Keratinocyte (primary cell): Measurements from ENCODE around the gene PLEKHB2. TPM values are rescaled to one million over a fixed set of nuclear protein-coding genes. Genes with fewer than 3 reads are reported as not detected.

Experiments
- DNase-seq: peaks from one replicate; pipeline ENCODE4 v3.0.0-alpha.2; 2011; ENCODE audit warnings: low read depth, missing footprints, low spot score
- FAIRE-seq: peaks from 2 replicates; lab custom pipeline; 2011; peaks lifted over from hg19 to GRCh38; lab: Jason Lieb, UNC
- H2AFZ ChIP-seq: 2 replicates; pipeline ENCODE4 v1.6.0; 2012; ENCODE audit warnings: low read length, control low read depth, inconsistent platforms; ENCODE audit not compliant: control insufficient read depth
- H3K27ac ChIP-seq: 2 replicates; pipeline ENCODE4 v1.5.1; 2011; ENCODE audit warnings: low read length; ENCODE audit not compliant: control insufficient read depth, insufficient read depth
- H3K27me3 ChIP-seq: 3 replicates; pipeline ENCODE4 v1.6.0; 2011; ENCODE audit warnings: low read length; ENCODE audit not compliant: control insufficient read depth, insufficient read depth; ENCODE audit errors: extremely low read depth
- H3K36me3 ChIP-seq, 2 experiments: 2 replicates in 1 of 2; 3 replicates in 1 of 2; pipeline ENCODE4 v1.5.1; 2011; ENCODE audit warnings: low read length in 2 of 2, mild to moderate bottlenecking in 1 of 2; ENCODE audit not compliant: control insufficient read depth in 2 of 2, insufficient read depth in 2 of 2; ENCODE audit errors: extremely low read depth in 1 of 2
- H3K4me1 ChIP-seq: 3 replicates; pipeline ENCODE4 v1.5.1; 2011; ENCODE audit warnings: low read length; ENCODE audit not compliant: control insufficient read depth, insufficient read depth; ENCODE audit errors: extremely low read depth
- H3K4me2 ChIP-seq: 3 replicates; pipeline ENCODE4 v1.6.0; 2011; ENCODE audit warnings: low read depth, low read length; ENCODE audit not compliant: control insufficient read depth, insufficient read depth; ENCODE audit errors: extremely low read depth
- H3K4me3 ChIP-seq, 3 experiments: fragments of 200-600 bp in 1 of 3; sonication (generic) in 1 of 3; 2 replicates in 2 of 3; 3 replicates in 1 of 3; pipeline ENCODE4 v1.5.1; 2011 to 2016; ENCODE audit warnings: low read length in 3 of 3, mild to moderate bottlenecking in 3 of 3, control low read depth in 2 of 3, inconsistent platforms in 1 of 3, low read depth in 1 of 3, mixed read lengths in 1 of 3, mixed run types in 1 of 3, moderate library complexity in 1 of 3; ENCODE audit not compliant: control insufficient read depth in 2 of 3, insufficient read depth in 2 of 3; ENCODE audit errors: extremely low read depth in 1 of 3
- H3K79me2 ChIP-seq: 2 replicates; pipeline ENCODE4 v1.6.0; 2012; ENCODE audit warnings: low read length; ENCODE audit not compliant: control insufficient read depth, insufficient read depth
- H3K9ac ChIP-seq: 3 replicates; pipeline ENCODE4 v1.6.0; 2011; ENCODE audit warnings: low read length; ENCODE audit not compliant: control insufficient read depth, insufficient read depth; ENCODE audit errors: extremely low read depth
- H3K9me1 ChIP-seq: 3 replicates; pipeline ENCODE4 v1.6.0; 2011; ENCODE audit warnings: low read length; ENCODE audit not compliant: control insufficient read depth, insufficient read depth; ENCODE audit errors: extremely low read depth
- H3K9me3 ChIP-seq: 2 replicates; pipeline ENCODE4 v1.5.1; 2012; ENCODE audit warnings: low read depth, low read length; ENCODE audit not compliant: control insufficient read depth
- H4K20me1 ChIP-seq: 3 replicates; pipeline ENCODE4 v1.6.0; 2011; ENCODE audit warnings: low read length; ENCODE audit not compliant: control insufficient read depth, insufficient read depth; ENCODE audit errors: extremely low read depth
- CTCF ChIP-seq, 3 experiments: IDR thresholded peaks in 1 of 3; conservative IDR thresholded peaks in 1 of 3; optimal IDR thresholded peaks in 1 of 3; 2 replicates in 2 of 3; 3 replicates in 1 of 3; pipeline versions ENCODE3 to v1.5.1; 2011; ENCODE audit warnings: low read length in 3 of 3, mild to moderate bottlenecking in 3 of 3, moderate library complexity in 2 of 3, control low read depth in 1 of 3, inconsistent platforms in 1 of 3; ENCODE audit not compliant: insufficient read depth in 2 of 3; ENCODE audit errors: extremely low read depth in 1 of 3
- EZH2 ChIP-seq: IDR thresholded peaks from one replicate; pipeline ENCODE4 v1.6.1; 2012; ENCODE audit warnings: inconsistent platforms, mild to moderate bottlenecking, low read length, moderate library complexity
- dilution Hi-C: fragments of 300-500 bp; cut with MboI; formaldehyde crosslinking; loops from one replicate; pipeline ENCODE4 v1.7.0; 2020; ENCODE audit warnings: low sequenced_read_pairs; ENCODE audit not compliant: extremely low pct_ligation_motif_present
- polyA plus RNA-seq, 5 experiments: library from polyadenylated mRNA; depleted of rRNA in 3 of 5; stranded (reverse) in 3 of 5; stranded (forward) in 1 of 5; unstranded in 1 of 5; fragments of >200 nt; gene quantifications; 1 replicate in 1 of 5; 2 replicates in 3 of 5; 3 replicates in 1 of 5; pipeline versions ENCODE4 v1.2.1 to v1.2.3, GENCODE V29; 2011 to 2012; ENCODE audit warnings: missing spikeins in 2 of 5, low read depth in 1 of 5, low replicate concordance in 1 of 5

Gene PLEKHB2
- polyA plus RNA-seq, 1 donor (not counting 4 experiments of a cell fraction or from before 2014, with no cell fraction given) = 77.0 TPM

- Histone ChIP-seq H3K27me3 (no peaks in the 10 kb centered on the region), H3K4me3 (peak overlapping the region in 1 of 3 experiments; percentile 99), H3K4me1 (peaks cover 13% of the 10 kb centered on the region), H3K4me2 (peak overlapping the region; percentile 79), H3K79me2 (peaks cover 35% of the 10 kb centered on the region), H3K9ac (no peak overlapping the region), H3K27ac (peak overlapping the region; percentile 88), H2AFZ (peak overlapping the region; percentile 8), H3K9me1 (no peaks in the 10 kb centered on the region), H4K20me1 (no peaks in the 10 kb centered on the region), H3K36me3 (peaks cover 0 to 2% of the 10 kb centered on the region in 2 experiments), H3K9me3 (no peaks in the 10 kb centered on the region)
- no peak for TF ChIP-seq CTCF (optimal IDR thresholded peaks at IDR 0.05 in 1 of 3, IDR thresholded peaks at IDR 0.05 in 1 of 3, conservative IDR thresholded peaks at IDR 0.05 in 1 of 3; ENCODE audit: extremely low read depth in 1 of 3, insufficient read depth in 2 of 3, low read length in 3 of 3)
- TF ChIP-seq EZH2 = no peak
- dilution Hi-C loops = no loop called here
- DNase-seq (no peak), FAIRE-seq (no peak)
Observed at GRCh38 chr2:131094463-131095281, 10.5 kb upstream of the PLEKHB2 start.

DNA sequence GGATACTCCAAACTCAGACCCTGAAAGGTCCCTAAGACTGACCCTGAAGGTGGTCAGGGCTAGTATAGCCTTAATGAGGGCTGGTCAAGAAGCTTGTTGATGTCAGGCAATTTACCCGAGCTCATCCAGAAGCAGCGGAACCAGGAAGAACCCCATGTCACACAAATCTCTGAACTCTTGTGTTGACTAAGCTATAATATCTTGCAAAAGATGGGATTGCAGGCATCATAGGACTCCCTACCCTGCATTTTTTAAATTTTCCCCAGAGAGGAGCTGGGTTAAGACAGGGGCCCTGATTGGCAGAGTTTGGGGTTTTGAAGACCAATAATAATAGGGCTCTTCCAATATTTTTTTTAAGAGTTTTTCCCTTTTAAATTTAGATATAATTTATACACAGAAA is 2.0 kb upstream of the PLEKHB2 start:
- Histone ChIP-seq H3K27me3 (no peaks in the 10 kb centered on the region), H3K9ac (no peak overlapping the region), H3K36me3 (no peaks in the 10 kb centered on the region), H3K27ac (no peak overlapping the region), H2AFZ (no peak overlapping the region), H3K4me3 (no peak overlapping the region), H4K20me1 (peaks cover 7% of the 10 kb centered on the region), H3K9me1 (no peaks in the 10 kb centered on the region), H3K4me2 (no peak overlapping the region), H3K4me1 (peaks cover 17% of the 10 kb centered on the region), H3K9me3 (no peaks in the 10 kb centered on the region), H3K79me2 (peaks cover 29% of the 10 kb centered on the region)
- TF ChIP-seq EZH2 (no peak), CTCF (optimal IDR thresholded peaks at IDR 0.05 in 1 of 3, IDR thresholded peaks at IDR 0.05 in 1 of 3, conservative IDR thresholded peaks at IDR 0.05 in 1 of 3; ENCODE audit: extremely low read depth in 1 of 3, insufficient read depth in 2 of 3, low read length in 3 of 3) (no peak)
- dilution Hi-C loops = no loop called here
- FAIRE-seq (no peak), DNase-seq (no peak)
